ENCODE data around the gene KIF2C. TPM values are rescaled to one million over a fixed set of nuclear protein-coding genes. Genes with fewer than 3 reads are reported as not detected.

Gene KIF2C
- total RNA-seq, 2 experiments from 2014 or later, result 140 to 159 TPM

DNA sequence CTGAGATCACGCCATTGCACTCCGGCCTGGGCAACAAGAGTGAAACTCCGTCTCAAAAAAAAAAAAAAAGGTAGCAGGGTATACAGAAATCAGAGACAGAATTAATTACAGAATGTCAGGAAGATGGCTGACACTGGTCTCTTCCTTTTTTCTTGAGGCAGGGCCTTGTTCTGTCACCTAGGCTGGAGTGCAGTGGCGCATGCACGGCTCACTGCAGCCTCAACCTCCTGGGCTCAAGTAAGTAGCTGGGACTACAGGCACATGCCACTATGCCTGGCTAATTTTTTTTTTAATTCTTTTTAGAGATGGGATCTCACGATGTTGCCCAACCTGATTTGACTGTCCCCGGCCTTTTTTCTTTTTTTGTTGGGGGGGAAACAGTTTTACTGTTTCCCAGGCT lies 25.1 kb upstream of the KIF2C start:
- ChIA-PET POLR2A (interaction anchor here (0.7 to 10.3 kb wide), 7 partner anchors 8 to 591 kb away, joined by 3 to 137 read pairs (median 5); partner anchors contain the start of gene RNU5D-1), CTCF (ENCODE audit: unreplicated experiment) (no interaction called here)
- no peak overlapping the region for H3K4me3 ChIP-seq (ENCODE audit: low read depth, low read length, poor library complexity, severe bottlenecking)
- H4K20me1 ChIP-seq (ENCODE audit: insufficient read depth, low read length), result no peaks in the 10 kb centered on the region
- intact Hi-C loops (cut with micrococcal nuclease; ENCODE audit: unreplicated experiment), result no loop called here
- DNase-seq (ENCODE audit: low spot score), result peak; percentile 63
- H3K79me2 ChIP-seq (ENCODE audit: insufficient read depth, low read depth, low read length), result no peaks in the 10 kb centered on the region
- BruUV-seq (replicated peaks), result no TSS peak
- H3K27ac ChIP-seq (ENCODE audit: low read depth, low read length, poor library complexity, severe bottlenecking), result peak overlapping the region; percentile 96
- H3K9me3 ChIP-seq (ENCODE audit: low read length), result no peaks in the 10 kb centered on the region
- peak overlapping the region; percentile 90; the same call in 1 of the 2 replicates for H2AFZ ChIP-seq (ENCODE audit: low read length)
- H3K36me3 ChIP-seq (ENCODE audit: insufficient read depth, low read length), result no peaks in the 10 kb centered on the region
- no peak for TF ChIP-seq EZH2phosphoT487 (IDR thresholded peaks at IDR 0.05; ENCODE audit: borderline replicate concordance, low read depth, low read length)
- TF ChIP-seq, protein P1, sequence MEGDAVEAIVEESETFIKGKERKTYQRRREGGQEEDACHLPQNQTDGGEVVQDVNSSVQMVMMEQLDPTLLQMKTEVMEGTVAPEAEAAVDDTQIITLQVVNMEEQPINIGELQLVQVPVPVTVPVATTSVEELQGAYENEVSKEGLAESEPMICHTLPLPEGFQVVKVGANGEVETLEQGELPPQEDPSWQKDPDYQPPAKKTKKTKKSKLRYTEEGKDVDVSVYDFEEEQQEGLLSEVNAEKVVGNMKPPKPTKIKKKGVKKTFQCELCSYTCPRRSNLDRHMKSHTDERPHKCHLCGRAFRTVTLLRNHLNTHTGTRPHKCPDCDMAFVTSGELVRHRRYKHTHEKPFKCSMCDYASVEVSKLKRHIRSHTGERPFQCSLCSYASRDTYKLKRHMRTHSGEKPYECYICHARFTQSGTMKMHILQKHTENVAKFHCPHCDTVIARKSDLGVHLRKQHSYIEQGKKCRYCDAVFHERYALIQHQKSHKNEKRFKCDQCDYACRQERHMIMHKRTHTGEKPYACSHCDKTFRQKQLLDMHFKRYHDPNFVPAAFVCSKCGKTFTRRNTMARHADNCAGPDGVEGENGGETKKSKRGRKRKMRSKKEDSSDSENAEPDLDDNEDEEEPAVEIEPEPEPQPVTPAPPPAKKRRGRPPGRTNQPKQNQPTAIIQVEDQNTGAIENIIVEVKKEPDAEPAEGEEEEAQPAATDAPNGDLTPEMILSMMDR (conservative IDR thresholded peaks at IDR 0.05; ENCODE audit: low read length), result no peak
- peaks cover 76% of the 10 kb centered on the region for H3K4me1 ChIP-seq (ENCODE audit: insufficient read depth, low read length, poor library complexity, severe bottlenecking)
- H3K9me2 ChIP-seq (ENCODE audit: insufficient read depth, low read length), result no peaks in the 10 kb centered on the region
- H3K4me2 ChIP-seq (ENCODE audit: low read length), result peak overlapping the region; percentile 66

DNA sequence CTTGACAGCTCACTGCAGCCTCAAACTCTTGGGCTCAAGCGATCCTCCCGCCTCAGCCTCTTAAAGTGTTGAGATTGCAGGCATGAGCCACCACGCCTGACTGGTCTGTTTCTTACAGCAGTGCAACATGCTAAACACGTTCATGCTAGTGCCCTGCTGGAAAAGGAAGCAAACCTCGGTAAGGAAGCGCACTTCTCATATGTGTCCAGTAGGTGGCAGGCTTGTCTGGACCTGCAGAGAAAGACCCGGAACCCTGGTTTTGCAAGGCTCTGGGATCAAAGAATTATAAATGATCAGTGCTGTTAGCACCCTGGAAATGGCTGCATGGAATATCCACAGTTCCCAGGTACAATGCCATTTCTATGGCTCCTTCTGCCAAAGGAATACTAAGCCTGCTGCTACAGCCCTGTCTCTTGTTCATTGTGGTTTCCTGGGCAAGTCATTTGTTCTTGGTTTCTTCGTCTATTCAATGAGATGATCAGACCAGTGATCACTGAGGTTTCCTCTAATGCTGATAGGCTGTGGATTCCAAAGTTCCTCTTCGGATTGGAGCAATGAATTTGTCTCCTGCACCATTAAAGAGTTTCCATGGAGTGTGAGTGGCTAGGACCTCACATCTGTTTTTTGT lies 24.6 kb upstream of the KIF2C start:
- peak overlapping the region; percentile 90; the same call in 1 of the 2 replicates for H2AFZ ChIP-seq (ENCODE audit: low read length)
- TF ChIP-seq EZH2phosphoT487 (IDR thresholded peaks at IDR 0.05; ENCODE audit: borderline replicate concordance, low read depth, low read length), result no peak
- TF ChIP-seq, protein P1 (conservative IDR thresholded peaks at IDR 0.05; ENCODE audit: low read length), result peak; percentile 97

DNA sequence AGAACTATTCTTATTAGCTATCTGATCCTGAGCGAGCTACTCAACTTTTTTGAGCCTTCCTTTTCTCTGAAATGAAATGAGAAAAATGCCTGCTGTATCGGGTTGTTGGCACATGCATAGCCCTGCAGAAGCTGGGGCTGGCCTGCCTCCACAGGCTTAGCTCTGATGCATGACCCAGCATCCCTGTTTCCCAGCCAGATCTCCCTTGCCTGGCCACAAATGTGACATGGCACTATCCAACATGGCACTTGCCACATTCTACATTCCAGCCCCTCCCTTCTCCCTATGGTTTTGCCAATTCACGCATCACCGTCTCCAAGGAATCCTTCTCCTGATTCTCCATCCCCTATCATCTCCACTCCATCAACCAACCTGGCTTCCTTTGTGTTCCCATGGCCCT lies 22.5 kb upstream of the KIF2C start:
- H4K20me1 ChIP-seq (ENCODE audit: insufficient read depth, low read length), result no peaks in the 10 kb centered on the region
- peaks cover 80% of the 10 kb centered on the region for H3K4me1 ChIP-seq (ENCODE audit: insufficient read depth, low read length, poor library complexity, severe bottlenecking)
- DNase-seq (ENCODE audit: low spot score), result no peak
- peak overlapping the region; percentile 7 for H3K27ac ChIP-seq (ENCODE audit: low read depth, low read length, poor library complexity, severe bottlenecking)
- CTCF ChIA-PET (ENCODE audit: unreplicated experiment), result no interaction called here
- no peaks in the 10 kb centered on the region for H3K9me2 ChIP-seq (ENCODE audit: insufficient read depth, low read length)
- no peaks in the 10 kb centered on the region for H3K36me3 ChIP-seq (ENCODE audit: insufficient read depth, low read length)
- H2AFZ ChIP-seq (ENCODE audit: low read length), result no peak overlapping the region
- no TSS peak for BruUV-seq (replicated peaks)
- H3K9me3 ChIP-seq (ENCODE audit: low read length), result no peaks in the 10 kb centered on the region
- no peak overlapping the region for H3K4me3 ChIP-seq (ENCODE audit: low read depth, low read length, poor library complexity, severe bottlenecking)
- intact Hi-C loops (cut with micrococcal nuclease; ENCODE audit: unreplicated experiment), result no loop called here
- no peaks in the 10 kb centered on the region for H3K79me2 ChIP-seq (ENCODE audit: insufficient read depth, low read depth, low read length)
- H3K4me2 ChIP-seq (ENCODE audit: low read length), result peak overlapping the region; percentile 50; the same call in 1 of the 2 replicates
- POLR2A ChIA-PET, result interaction anchor here (0.6 to 10.3 kb wide), 8 partner anchors 13 to 783 kb away, joined by 3 to 137 read pairs (median 4); partner anchors contain the start of genes ARMH1, CCDC163, MMACHC and RNU5D-1
- TF ChIP-seq EZH2phosphoT487 (IDR thresholded peaks at IDR 0.05; ENCODE audit: borderline replicate concordance, low read depth, low read length), result no peak
- TF ChIP-seq, protein P1 (conservative IDR thresholded peaks at IDR 0.05; ENCODE audit: low read length), result no peak

More for the DNA sequence above, 24.6 kb upstream of the KIF2C start:
- Histone ChIP-seq H3K27ac (ENCODE audit: low read depth, low read length, poor library complexity, severe bottlenecking) (peak overlapping the region; percentile 96), H3K4me1 (ENCODE audit: insufficient read depth, low read length, poor library complexity, severe bottlenecking) (peaks cover 80% of the 10 kb centered on the region), H4K20me1 (ENCODE audit: insufficient read depth, low read length) (no peaks in the 10 kb centered on the region), H3K4me2 (ENCODE audit: low read length) (peak overlapping the region; percentile 66), H3K9me3 (ENCODE audit: low read length) (no peaks in the 10 kb centered on the region), H3K36me3 (ENCODE audit: insufficient read depth, low read length) (no peaks in the 10 kb centered on the region), H3K9me2 (ENCODE audit: insufficient read depth, low read length) (no peaks in the 10 kb centered on the region), H3K4me3 (ENCODE audit: low read depth, low read length, poor library complexity, severe bottlenecking) (peak overlapping the region; percentile 21), H3K79me2 (ENCODE audit: insufficient read depth, low read depth, low read length) (no peaks in the 10 kb centered on the region)
- no TSS peak for BruUV-seq (replicated peaks)
- intact Hi-C loops (cut with micrococcal nuclease; ENCODE audit: unreplicated experiment), result loop anchor here (1.0 kb wide), 1 partner anchor 60 kb away; no protein-coding TSS in a partner anchor
- CTCF ChIA-PET (ENCODE audit: unreplicated experiment), result no interaction called here
- DNase-seq (ENCODE audit: low spot score), result peak; percentile 92
- POLR2A ChIA-PET, result interaction anchor here (0.7 to 10.3 kb wide), 6 partner anchors 8 to 36 kb away, joined by 3 to 137 read pairs (median 37); partner anchors contain the start of gene RNU5D-1

Data from OCI-LY7 (cell line).